ENCODE results near the gene PIGS. TPM values are rescaled to one million over a fixed set of nuclear protein-coding genes. Genes with fewer than 3 reads are reported as not detected.
"Not testable (repeated sequence)": the region's sequence is repeated elsewhere in the genome, so short reads cannot be mapped to it uniquely, and the experiment has no call there.

Gene PIGS
- total RNA-seq, 2 donors from 2014 or later: 33.2 to 38.9 TPM

GRCh38 chr17:28522281-28522680, 49.0 kb downstream of the PIGS start:
- not testable (repeated sequence) for H3K4me3 Mint-ChIP-seq; H3K36me3 Mint-ChIP-seq (ENCODE audit: low read depth); H3K9me3 Mint-ChIP-seq; H3K27me3 Mint-ChIP-seq; H3K4me1 Mint-ChIP-seq; H3K27ac Mint-ChIP-seq; ATAC-seq (replicated peaks)

DNA sequence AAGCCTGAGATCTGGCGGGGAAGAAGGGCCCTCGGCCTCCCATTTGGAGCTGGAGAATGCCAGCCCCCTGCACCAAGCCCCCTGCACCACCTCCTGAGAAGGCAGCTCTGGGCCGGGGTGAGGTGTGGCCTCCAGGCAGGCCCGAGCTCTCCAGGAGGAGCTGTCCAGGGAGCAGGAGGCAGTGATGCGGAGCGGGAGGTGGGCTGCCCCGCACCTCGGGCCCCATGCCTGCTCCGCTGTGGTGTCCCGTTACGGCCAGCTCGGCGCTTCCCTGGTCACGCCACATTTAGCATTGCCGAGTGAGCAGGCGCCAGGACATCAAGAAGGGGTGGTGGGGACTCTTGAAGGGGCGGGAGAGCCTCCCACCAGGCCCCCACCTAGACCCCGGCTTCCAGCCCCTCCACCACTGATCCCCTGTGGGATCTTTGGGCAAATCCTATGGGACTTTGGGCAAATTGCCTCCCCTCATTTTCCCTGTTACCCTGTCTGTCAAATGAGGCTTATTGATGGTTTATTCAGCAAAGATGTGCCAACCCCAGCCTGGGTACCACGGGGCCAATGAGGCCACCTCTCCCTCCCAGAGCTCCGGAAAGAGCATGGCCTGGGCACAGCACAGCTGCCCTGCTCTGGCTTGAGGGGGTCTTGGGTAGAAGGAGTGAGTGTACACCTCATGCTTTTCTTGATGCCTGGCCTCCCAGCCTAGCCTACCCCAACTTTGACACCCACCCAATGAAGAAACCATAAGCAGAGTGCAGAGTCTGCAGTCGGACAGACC, 49.8 kb downstream of the PIGS start:
- Mint-ChIP-seq H3K27me3 (no peaks in the 10 kb centered on the region), H3K36me3 (ENCODE audit: low read depth) (no peaks in the 10 kb centered on the region), H3K4me1 (no peaks in the 10 kb centered on the region), H3K9me3 (no peaks in the 10 kb centered on the region), H3K27ac (no peak overlapping the region), H3K4me3 (no peak overlapping the region)
- no peak for ATAC-seq (replicated peaks)

DNA sequence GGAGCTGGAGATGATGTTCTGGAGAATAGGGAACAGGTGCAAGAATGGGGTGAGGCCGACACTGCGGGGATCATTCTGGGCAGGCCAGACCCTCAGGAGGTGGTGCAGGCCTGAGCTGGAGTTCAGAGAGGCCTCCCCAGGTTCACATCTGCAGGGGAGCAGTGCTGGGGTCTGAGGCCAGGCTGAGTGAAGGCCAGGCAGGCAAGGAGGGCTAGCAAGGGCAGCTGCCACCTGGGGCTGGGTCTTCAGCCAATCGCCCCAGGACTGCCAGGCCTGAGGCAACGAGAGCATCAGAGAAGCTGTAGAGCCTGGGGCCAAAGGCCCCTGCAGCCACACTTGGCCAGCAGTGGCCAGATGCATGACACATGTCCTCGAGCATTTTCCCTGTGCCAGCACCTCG, 50.6 kb downstream of the PIGS start:
- Mint-ChIP-seq H3K27me3 (no peaks in the 10 kb centered on the region), H3K4me1 (no peaks in the 10 kb centered on the region), H3K9me3 (no peaks in the 10 kb centered on the region), H3K36me3 (ENCODE audit: low read depth) (no peaks in the 10 kb centered on the region), H3K4me3 (no peak overlapping the region), H3K27ac (no peak overlapping the region)
- no peak for ATAC-seq (replicated peaks)

DNA sequence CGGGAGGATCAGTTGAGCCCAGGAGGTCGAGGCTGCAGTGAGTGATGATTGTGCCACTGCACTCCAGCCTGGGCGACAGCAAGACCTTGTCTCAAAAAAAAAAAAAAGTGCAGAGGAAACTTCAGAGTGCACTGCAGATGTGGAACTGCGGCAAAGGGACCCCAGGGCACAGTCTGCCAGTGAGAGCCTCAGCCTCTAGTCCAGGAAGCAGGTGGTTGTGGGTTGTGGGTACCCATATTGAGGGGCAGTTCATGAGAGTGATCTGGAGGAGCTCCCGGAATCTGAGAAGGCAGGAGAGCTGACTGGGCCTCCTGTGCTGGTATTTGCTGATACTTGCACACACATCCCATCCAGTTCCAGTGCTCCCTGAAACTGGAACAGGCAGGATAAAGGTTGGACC, 52.1 kb downstream of the PIGS start:
- Mint-ChIP-seq H3K9me3 (no peaks in the 10 kb centered on the region), H3K4me3 (no peak overlapping the region), H3K36me3 (ENCODE audit: low read depth) (no peaks in the 10 kb centered on the region), H3K4me1 (no peaks in the 10 kb centered on the region), H3K27ac (no peak overlapping the region), H3K27me3 (no peaks in the 10 kb centered on the region)
- no peak for ATAC-seq (replicated peaks)

GRCh38 chr17:28518578-28518977, 52.7 kb downstream of the PIGS start:
- H3K27me3 Mint-ChIP-seq: peaks cover 4% of the 10 kb centered on the region
- H3K4me1 Mint-ChIP-seq: no peaks in the 10 kb centered on the region
- H3K9me3 Mint-ChIP-seq: no peaks in the 10 kb centered on the region
- ATAC-seq (replicated peaks): no peak
- no peaks in the 10 kb centered on the region for H3K36me3 Mint-ChIP-seq (ENCODE audit: low read depth)
- no peak overlapping the region for H3K4me3 Mint-ChIP-seq
- H3K27ac Mint-ChIP-seq: no peak overlapping the region

- H3K9me3 Mint-ChIP-seq: no peaks in the 10 kb centered on the region
- H3K4me1 Mint-ChIP-seq: no peaks in the 10 kb centered on the region
- no peak for ATAC-seq (replicated peaks)
- H3K4me3 Mint-ChIP-seq: no peak overlapping the region
- H3K27ac Mint-ChIP-seq: no peak overlapping the region
- H3K36me3 Mint-ChIP-seq (ENCODE audit: low read depth): no peaks in the 10 kb centered on the region
- peaks cover 8% of the 10 kb centered on the region for H3K27me3 Mint-ChIP-seq
Measured at GRCh38 chr17:28518132-28518531, 53.2 kb downstream of the PIGS start.

DNA sequence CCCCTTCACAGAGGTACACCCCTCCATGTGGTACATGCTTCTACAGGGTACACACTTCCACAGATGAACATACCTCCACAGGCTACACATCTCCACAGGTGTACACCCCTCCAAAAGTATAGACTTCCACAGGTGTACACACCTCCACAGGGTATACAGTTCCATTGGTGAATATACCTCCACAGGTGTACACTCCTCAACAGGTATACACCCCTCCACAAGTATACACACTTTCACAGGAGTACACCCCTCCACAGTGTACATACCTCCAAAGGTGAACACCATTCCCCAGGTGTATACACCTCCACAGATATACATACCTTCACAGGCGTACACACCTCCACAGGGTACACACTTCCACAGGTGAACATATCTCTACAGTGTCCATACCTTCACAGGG, 55.8 kb downstream of the PIGS start:
- H3K36me3 Mint-ChIP-seq (ENCODE audit: low read depth): no peaks in the 10 kb centered on the region
- H3K27ac Mint-ChIP-seq: no peak overlapping the region
- no peaks in the 10 kb centered on the region for H3K9me3 Mint-ChIP-seq
- ATAC-seq (replicated peaks): no peak
- H3K4me3 Mint-ChIP-seq: no peak overlapping the region
- no peaks in the 10 kb centered on the region for H3K4me1 Mint-ChIP-seq
- H3K27me3 Mint-ChIP-seq: peaks cover 10% of the 10 kb centered on the region

DNA sequence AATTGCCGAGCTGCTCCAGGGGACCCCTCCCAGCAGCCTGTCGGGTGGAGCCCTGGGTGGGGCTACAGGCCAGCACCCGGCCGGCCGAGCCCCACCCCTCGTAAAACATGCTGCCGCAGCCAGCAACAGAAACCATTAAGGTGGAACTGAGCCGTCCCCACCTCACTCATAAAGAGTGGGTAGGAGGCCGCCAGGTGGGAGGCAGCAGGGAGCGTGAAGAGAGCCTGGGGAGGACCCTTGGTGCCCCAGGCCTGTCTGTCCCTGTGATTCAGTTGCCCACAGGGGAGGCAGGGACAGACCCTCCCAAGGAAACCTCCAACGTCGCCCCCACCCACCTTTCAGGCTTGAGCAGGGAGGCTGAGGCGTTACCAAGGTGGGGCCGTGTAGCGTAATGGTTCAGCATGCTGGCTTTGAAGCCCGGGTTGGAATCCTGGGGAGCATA, 56.7 kb downstream of the PIGS start:
- H3K36me3 Mint-ChIP-seq (ENCODE audit: low read depth): no peaks in the 10 kb centered on the region
- peaks cover 20% of the 10 kb centered on the region for H3K27me3 Mint-ChIP-seq
- H3K4me1 Mint-ChIP-seq: no peaks in the 10 kb centered on the region
- H3K9me3 Mint-ChIP-seq: no peaks in the 10 kb centered on the region
- no peak overlapping the region for H3K27ac Mint-ChIP-seq
- no peak for ATAC-seq (replicated peaks)
- no peak overlapping the region for H3K4me3 Mint-ChIP-seq

DNA sequence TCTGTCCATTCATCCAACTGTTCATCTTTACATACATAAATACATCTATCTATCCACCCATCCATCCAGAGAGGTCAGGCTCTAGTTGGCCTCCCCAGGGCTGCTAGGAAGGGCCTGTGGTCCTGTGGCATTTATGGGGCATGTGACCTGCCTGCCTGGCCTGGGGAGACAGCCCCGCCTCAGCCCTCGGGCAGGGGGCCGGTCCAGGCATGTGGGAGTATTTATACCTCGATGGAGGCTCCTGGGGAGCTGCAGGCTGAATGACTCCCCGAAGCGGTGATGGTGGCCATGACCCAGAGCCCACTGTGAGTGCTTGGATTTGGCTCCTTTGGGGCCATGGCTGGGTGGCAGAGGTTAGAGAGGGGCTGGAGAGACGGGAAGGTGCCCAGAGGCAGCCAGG, 57.8 kb downstream of the PIGS start:
- ATAC-seq (replicated peaks): no peak
- peak overlapping the region; percentile 57 for H3K27ac Mint-ChIP-seq
- peaks cover 26% of the 10 kb centered on the region for H3K27me3 Mint-ChIP-seq
- H3K4me1 Mint-ChIP-seq: no peaks in the 10 kb centered on the region
- H3K36me3 Mint-ChIP-seq (ENCODE audit: low read depth): no peaks in the 10 kb centered on the region
- no peaks in the 10 kb centered on the region for H3K9me3 Mint-ChIP-seq
- no peak overlapping the region for H3K4me3 Mint-ChIP-seq

DNA sequence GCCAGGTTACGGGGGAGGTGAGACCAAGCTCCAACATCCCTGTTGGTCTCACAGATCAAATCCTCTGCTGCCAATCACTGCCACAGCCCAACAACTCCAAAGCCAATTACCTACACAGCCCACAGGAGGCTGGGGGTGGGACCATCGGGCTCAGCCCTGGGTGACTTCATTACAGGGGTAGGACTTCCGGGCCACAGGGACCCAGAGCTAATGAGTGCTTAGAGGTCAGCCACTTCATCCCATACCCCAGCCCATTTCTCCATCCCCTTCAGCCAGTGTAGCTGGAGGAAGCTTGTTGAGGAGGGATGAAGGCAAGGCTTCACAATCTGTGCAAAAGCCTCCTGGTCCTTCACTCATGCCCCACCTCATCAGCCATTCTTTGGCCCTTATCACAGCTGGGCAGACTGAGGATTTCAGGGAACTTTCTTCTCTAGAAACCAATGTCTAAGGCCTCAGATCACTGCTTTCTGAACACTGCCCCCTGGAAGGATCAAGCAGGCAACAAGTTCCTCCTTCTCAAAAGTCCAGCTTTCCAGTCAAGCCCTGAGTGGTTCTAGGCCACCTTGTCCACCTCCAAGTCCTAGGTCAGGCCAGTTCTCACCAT, 59.4 kb downstream of the PIGS start:
- H3K27me3 Mint-ChIP-seq: peaks cover 30% of the 10 kb centered on the region
- H3K36me3 Mint-ChIP-seq (ENCODE audit: low read depth): no peaks in the 10 kb centered on the region
- H3K27ac Mint-ChIP-seq: no peak overlapping the region
- H3K4me1 Mint-ChIP-seq: no peaks in the 10 kb centered on the region
- H3K9me3 Mint-ChIP-seq: no peaks in the 10 kb centered on the region
- ATAC-seq (replicated peaks): no peak
- no peak overlapping the region for H3K4me3 Mint-ChIP-seq

DNA sequence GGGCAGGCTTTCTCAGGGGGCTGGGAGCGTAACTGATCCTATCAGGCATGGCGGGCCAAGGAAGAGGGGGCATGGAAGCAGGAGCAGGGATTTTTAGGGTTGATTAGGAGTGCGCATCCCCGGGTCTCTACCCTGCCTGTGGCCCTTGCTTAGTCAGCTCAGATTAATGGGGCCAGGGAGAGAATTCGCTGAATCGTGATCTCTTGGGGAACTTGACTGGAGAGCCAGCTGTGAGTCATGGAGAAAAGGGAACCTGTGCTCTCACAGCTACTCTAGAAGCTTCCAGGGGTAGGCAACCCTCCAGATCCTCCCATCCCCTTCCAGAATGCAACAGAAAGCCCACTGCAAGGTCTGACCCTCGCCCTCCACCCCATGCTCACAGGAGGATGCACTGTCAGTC, 61.5 kb downstream of the PIGS start:
- H3K9me3 Mint-ChIP-seq: no peaks in the 10 kb centered on the region
- H3K4me1 Mint-ChIP-seq: no peaks in the 10 kb centered on the region
- H3K36me3 Mint-ChIP-seq (ENCODE audit: low read depth): no peaks in the 10 kb centered on the region
- H3K27me3 Mint-ChIP-seq: peaks cover 38% of the 10 kb centered on the region
- no peak overlapping the region for H3K4me3 Mint-ChIP-seq
- no peak for ATAC-seq (replicated peaks)
- peak overlapping the region; percentile 11 for H3K27ac Mint-ChIP-seq

DNA sequence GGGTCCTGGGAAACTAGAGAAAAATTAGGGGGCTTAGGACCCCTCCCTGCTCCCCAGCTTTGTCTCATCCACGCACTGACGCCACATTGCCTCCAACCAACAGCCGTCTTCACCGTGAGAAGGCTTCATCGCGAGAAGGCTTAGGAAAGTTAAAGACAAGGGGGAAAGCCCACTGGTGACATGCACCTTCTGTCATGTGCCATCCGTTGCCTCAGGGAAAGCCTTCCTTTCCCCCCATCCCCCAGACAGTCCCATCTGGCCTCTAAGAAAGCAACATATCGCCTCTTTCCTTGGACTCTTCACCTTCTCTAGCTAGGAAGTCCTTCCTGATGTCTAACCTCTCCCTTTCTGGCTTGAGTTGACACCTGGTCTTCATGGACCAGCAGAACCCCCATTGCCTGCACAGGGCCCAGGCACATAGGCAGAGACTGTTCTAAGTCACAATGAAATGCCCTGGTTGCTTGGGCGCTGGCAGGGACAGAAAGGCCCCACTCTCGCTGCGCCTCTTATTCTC, 63.1 kb downstream of the PIGS start:
- Mint-ChIP-seq H3K27ac (no peak overlapping the region), H3K27me3 (peaks cover 33% of the 10 kb centered on the region), H3K9me3 (no peaks in the 10 kb centered on the region), H3K4me1 (no peaks in the 10 kb centered on the region), H3K36me3 (ENCODE audit: low read depth) (no peaks in the 10 kb centered on the region), H3K4me3 (no peak overlapping the region)
- no peak for ATAC-seq (replicated peaks)

GRCh38 chr17:28507567-28508203, 63.6 kb downstream of the PIGS start:
- Mint-ChIP-seq H3K4me3 (no peak overlapping the region), H3K27ac (no peak overlapping the region), H3K36me3 (ENCODE audit: low read depth) (no peaks in the 10 kb centered on the region), H3K9me3 (no peaks in the 10 kb centered on the region), H3K27me3 (peaks cover 32% of the 10 kb centered on the region), H3K4me1 (no peaks in the 10 kb centered on the region)
- ATAC-seq (replicated peaks): no peak

DNA sequence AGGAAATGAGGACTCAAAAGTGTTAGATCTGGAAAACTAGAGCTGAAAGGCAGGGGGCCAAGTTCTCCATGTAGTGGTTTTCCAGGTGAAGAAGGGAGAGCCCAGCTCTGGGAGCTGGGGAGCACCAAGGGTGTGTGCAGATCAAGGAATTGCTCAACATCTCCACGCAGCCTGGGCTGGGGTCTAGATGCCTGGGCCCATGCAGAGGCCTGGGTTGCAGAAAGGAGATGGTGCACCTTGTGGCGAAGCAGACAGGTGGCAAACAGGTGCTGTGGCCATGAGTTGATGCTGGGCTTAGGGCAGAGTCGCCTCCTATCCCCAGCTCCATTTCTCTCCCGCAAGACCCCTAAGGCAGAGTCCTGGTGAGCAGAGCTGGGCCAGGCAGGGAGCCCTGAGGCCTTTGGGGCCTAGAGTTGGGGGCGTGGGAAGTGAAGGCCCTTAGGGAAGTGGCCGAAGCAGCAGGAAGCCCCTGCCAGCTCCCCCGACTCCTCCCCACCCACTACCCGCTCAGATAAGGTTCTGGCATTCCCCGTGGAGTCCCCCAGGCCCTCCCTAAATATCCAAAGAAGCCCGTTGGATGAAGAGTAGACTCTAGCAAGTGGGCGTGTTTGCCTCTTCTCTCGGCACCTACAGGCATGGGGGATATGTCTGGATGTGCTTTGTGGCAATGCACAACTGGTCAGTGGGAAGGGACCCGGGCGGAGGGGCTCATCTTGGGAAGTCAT, 64.4 kb downstream of the PIGS start:
- Mint-ChIP-seq H3K36me3 (ENCODE audit: low read depth) (no peaks in the 10 kb centered on the region), H3K4me1 (no peaks in the 10 kb centered on the region), H3K9me3 (no peaks in the 10 kb centered on the region), H3K4me3 (no peak overlapping the region), H3K27ac (no peak overlapping the region), H3K27me3 (peaks cover 32% of the 10 kb centered on the region)
- no peak for ATAC-seq (replicated peaks)

All from activated T-helper 17 cell treated with anti-CD3 and anti-CD28 coated beads, Interleukin-2, amount 50 U/mL, for 72 hours (primary cell).